Activated T-helper 2 cell treated with anti-CD3 and anti-CD28 coated beads, Interferon-gamma antibody, Interleukin-2, Interleukin-4, amounts not matched to agents 10 μg/mL and 5 μg/mL and 100 μg/mL, durations not matched to agents 14 hours and 24 hours and 36 hours (primary cell): Measurements from ENCODE around the gene NEURL1. TPM values are rescaled to one million over a fixed set of nuclear protein-coding genes. Genes with fewer than 3 reads are reported as not detected.
"Not testable (repeated sequence)": the region's sequence is repeated elsewhere in the genome, so short reads cannot be mapped to it uniquely, and the experiment has no call there.

Source experiments
- DNase-seq: peaks from one replicate; pipeline ENCODE4 v3.0.0; 2021; ENCODE audit warnings: low spot score
- H3K27ac Mint-ChIP-seq: one replicate; pipeline ENCODE4 v1.8.0; 2021; ENCODE audit warnings: mixed read lengths
- H3K27me3 Mint-ChIP-seq: one replicate; pipeline ENCODE4 v1.8.0; 2021; ENCODE audit warnings: low read depth, mixed read lengths
- H3K36me3 Mint-ChIP-seq: one replicate; pipeline ENCODE4 v1.8.0; 2021; ENCODE audit warnings: low read depth, mixed read lengths
- H3K4me1 Mint-ChIP-seq: one replicate; pipeline ENCODE4 v1.8.0; 2021; ENCODE audit warnings: low read depth, mixed read lengths
- H3K4me3 Mint-ChIP-seq: one replicate; pipeline ENCODE4 v1.8.0; 2021; ENCODE audit warnings: low read depth, mild to moderate bottlenecking, moderate library complexity, mixed read lengths
- H3K9me3 Mint-ChIP-seq: one replicate; pipeline ENCODE4 v1.8.0; 2021; ENCODE audit warnings: mixed read lengths
- intact Hi-C: fragments of 100-400 bp; cut with micrococcal nuclease; formaldehyde crosslinking; loops from one replicate; pipeline ENCODE4 v1.15.1; 2023
- total RNA-seq: library from RNA; stranded (reverse); gene quantifications from 2 replicates; pipeline ENCODE4 v1.2.3, GENCODE V29; 2022

The NEURL1 gene
- total RNA-seq, 1 donor from 2014 or later: 2.2 TPM

DNA sequence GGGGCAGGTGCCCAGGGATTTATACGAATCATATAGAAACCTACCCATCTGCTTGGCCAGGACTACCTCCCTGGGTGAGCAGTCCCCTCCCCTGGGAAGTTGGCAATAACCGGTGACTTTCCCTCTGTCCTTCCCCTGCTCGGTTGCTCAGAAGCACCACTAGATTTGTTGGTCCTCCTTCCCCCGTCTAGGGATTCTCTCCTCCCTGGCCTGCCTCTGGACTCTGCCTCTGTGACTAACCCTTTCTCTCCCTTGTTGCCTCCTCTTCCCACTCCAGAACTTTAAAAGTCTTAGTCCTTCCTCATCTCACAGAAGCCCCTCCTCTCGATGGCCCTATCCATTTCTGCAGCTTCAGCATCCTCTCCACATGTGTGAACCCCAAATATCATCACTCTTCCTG lies 24.3 kb upstream of the NEURL1 start:
- H3K27ac Mint-ChIP-seq: no peak overlapping the region
- H3K36me3 Mint-ChIP-seq: peaks cover 3% of the 10 kb centered on the region
- DNase-seq: no peak
- H3K9me3 Mint-ChIP-seq: no peaks in the 10 kb centered on the region
- peaks cover 45% of the 10 kb centered on the region for H3K4me1 Mint-ChIP-seq
- H3K27me3 Mint-ChIP-seq: no peaks in the 10 kb centered on the region
- intact Hi-C loops: no loop called here
- no peak overlapping the region for H3K4me3 Mint-ChIP-seq

DNA sequence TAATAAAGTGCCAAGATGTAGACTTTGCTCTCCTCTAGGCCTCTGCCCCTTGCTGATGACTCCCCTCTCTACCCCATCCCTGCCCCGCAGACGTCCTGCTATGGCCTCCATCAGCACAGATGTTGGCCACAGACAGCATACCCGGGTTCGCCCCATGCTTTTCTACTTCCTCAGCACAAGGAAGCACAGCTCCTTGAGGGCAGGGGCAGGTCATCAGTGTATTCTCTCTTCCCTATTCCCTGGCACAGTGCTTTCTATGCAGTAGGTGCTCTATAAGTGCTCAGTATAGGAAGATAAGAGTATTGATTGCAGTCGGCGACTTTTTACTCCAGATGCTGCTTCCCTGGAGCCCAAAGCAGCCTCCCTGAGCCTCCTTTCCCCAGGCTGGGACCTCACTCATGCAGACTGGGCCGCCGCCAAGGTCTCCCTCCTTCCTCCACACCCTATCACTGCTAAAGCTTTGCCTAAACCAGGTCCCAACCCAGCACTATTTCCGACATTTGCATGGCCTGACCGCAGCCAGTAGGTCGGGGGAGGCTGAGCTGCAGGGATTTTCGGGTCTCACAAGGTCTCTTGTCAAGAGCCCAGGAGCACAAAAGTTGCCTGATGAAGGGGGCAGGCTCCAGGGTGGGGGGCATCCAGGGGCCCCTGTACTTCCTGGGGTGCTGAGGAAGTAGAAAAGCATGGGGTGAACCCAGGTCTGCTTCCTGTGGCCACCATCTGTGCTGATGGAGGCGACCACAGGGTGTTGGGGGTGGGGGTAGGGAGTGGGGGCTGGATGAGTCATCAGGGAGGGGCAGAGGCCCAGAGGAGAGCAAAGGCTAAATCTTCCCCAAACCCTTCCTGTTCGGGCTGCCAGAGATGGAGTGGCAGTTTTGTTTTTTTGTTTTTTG lies 22.5 kb upstream of the NEURL1 start:
- no peaks in the 10 kb centered on the region for H3K9me3 Mint-ChIP-seq
- peaks cover 45% of the 10 kb centered on the region for H3K4me1 Mint-ChIP-seq
- peak overlapping the region; percentile 92 for H3K27ac Mint-ChIP-seq
- peak; percentile 76 for DNase-seq
- intact Hi-C loops: loop anchor here (1.0 kb wide), 1 partner anchor 20 kb away; no protein-coding TSS in a partner anchor
- H3K4me3 Mint-ChIP-seq: peak overlapping the region; percentile 46
- no peaks in the 10 kb centered on the region for H3K27me3 Mint-ChIP-seq
- peaks cover 3% of the 10 kb centered on the region for H3K36me3 Mint-ChIP-seq

DNA sequence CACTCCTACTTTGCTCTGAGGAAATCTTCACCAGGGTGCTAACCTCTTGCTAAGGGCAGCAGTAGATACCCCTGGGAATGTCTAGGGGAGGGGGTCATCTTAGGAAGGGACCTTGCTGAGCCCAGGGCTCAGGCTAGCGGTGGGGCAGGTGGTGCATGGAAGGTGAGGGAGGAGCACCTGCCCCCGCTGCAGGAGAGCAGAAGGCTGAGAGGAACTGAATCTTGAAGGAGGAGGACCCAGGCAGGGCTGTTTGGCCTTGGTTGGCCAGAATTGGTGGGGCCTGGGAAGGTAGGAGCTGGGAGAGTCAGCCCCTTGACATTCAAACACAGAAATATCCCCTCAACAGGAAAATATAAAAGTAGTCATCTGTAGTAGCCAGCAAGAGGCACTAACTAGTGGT lies 21.5 kb upstream of the NEURL1 start:
- Mint-ChIP-seq H3K4me3 (peak overlapping the region; percentile 10), H3K36me3 (peaks cover 3% of the 10 kb centered on the region), H3K9me3 (no peaks in the 10 kb centered on the region), H3K4me1 (peaks cover 42% of the 10 kb centered on the region), H3K27me3 (no peaks in the 10 kb centered on the region), H3K27ac (peak overlapping the region; percentile 92)
- intact Hi-C loops: no loop called here
- no peak for DNase-seq

DNA sequence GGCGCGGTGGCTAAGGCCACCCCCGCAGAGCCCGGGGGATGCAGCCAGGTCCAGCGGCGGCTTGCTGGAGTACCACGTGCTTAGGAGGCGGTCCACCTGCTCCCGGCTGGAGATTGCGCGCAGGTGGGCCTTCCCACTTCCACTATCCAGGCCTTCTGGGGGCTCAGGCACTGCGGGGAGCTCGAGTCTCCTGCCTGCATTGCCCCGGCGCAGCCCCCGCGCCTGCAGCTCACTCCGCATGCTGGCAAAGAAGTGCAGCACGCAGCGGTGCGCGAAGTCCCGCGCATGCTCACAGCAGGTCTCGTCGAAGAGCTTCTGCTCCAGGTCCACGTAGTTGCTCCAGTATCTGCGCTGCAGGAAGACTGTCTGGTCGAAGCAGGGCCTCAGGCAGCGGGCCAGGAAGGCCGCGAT lies 20.2 kb upstream of the NEURL1 start:
- no peak overlapping the region for H3K4me3 Mint-ChIP-seq
- intact Hi-C loops: no loop called here
- H3K36me3 Mint-ChIP-seq: peaks cover 3% of the 10 kb centered on the region
- peaks cover 38% of the 10 kb centered on the region for H3K4me1 Mint-ChIP-seq
- no peaks in the 10 kb centered on the region for H3K27me3 Mint-ChIP-seq
- no peak for DNase-seq
- H3K9me3 Mint-ChIP-seq: no peaks in the 10 kb centered on the region
- no peak overlapping the region for H3K27ac Mint-ChIP-seq

DNA sequence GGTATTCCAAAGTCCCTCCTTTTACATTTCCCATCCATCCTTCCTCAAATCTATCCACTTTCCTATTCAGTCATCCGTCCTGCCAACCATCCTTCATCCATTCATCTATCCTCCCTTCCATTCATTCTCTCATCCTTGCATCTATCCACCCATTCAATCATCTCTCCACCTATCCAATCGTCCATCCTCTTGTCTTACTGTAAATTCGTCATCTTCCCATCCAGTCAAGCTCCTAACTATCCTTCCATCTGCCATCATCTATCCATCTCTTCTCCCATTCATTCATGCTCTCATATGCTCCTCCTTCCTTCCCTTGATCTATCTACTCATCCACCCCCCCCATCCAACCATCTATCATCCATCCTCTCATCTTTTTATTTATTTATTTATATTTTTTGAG lies 19.4 kb upstream of the NEURL1 start:
- H3K9me3 Mint-ChIP-seq: no peaks in the 10 kb centered on the region
- peaks cover 3% of the 10 kb centered on the region for H3K36me3 Mint-ChIP-seq
- no peak for DNase-seq
- intact Hi-C loops: no loop called here
- H3K27ac Mint-ChIP-seq: no peak overlapping the region
- H3K4me1 Mint-ChIP-seq: peaks cover 38% of the 10 kb centered on the region
- H3K27me3 Mint-ChIP-seq: no peaks in the 10 kb centered on the region
- H3K4me3 Mint-ChIP-seq: no peak overlapping the region

DNA sequence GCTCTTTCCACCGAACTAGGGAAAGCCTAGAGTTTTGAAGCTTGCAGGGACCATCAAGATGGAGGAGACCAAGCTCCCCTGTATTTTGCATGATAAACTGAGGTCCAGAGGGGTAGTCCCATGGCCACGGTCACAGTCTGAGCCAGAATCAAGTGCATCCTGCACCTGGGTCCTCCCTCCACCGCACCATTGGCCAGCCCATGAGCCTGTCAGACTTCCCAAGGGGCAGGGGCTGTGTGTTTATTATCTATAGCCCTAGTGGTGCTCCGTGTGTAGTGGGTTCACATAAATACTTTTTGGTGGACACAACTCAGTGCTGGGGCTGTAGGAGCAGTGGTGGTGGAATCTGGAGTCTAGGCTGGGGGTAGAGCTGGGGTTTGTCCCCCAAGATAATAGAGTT lies 18.1 kb upstream of the NEURL1 start:
- Mint-ChIP-seq H3K4me3 (no peak overlapping the region), H3K36me3 (no peaks in the 10 kb centered on the region), H3K27me3 (no peaks in the 10 kb centered on the region), H3K4me1 (peaks cover 29% of the 10 kb centered on the region), H3K27ac (no peak overlapping the region), H3K9me3 (no peaks in the 10 kb centered on the region)
- intact Hi-C loops: no loop called here
- no peak for DNase-seq

DNA sequence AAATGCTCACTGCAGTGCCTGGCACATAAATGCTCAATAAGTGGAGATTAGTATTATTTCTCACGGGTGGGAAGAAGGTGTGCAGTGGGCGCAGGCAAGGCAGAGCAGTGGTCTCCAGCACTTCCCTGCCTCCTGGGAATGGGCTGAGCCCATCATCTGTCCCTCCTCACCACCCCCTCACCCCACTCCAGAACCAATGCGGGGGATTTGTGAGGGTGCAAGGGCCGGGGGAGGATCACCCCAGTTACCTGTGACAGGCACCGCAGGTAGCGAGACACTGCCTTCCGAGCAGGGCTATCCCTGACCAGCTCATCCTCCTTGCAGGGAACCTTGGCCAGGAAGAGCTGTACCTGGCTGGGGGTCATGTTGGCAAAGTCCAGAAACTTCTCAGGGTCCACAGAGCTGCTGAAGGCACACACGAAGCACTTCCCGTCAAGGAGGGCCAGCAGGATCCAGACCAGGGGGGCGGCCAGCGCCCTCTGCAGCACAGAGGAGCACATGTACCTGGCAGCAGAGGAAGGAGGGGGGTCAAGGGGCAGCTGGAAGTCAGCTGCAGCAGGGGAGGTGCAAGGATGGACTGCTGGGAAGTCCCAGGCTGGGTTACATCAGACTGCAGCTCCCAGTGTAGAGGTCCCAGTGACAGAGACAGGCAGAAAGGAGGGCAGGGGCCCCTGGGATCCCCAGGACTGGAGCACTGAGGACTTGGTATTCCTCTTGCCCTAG lies 17.3 kb upstream of the NEURL1 start:
- no peaks in the 10 kb centered on the region for H3K27me3 Mint-ChIP-seq
- H3K4me3 Mint-ChIP-seq: no peak overlapping the region
- H3K4me1 Mint-ChIP-seq: peaks cover 23% of the 10 kb centered on the region
- H3K36me3 Mint-ChIP-seq: no peaks in the 10 kb centered on the region
- no peak for DNase-seq
- no peak overlapping the region for H3K27ac Mint-ChIP-seq
- no peaks in the 10 kb centered on the region for H3K9me3 Mint-ChIP-seq
- intact Hi-C loops: no loop called here

DNA sequence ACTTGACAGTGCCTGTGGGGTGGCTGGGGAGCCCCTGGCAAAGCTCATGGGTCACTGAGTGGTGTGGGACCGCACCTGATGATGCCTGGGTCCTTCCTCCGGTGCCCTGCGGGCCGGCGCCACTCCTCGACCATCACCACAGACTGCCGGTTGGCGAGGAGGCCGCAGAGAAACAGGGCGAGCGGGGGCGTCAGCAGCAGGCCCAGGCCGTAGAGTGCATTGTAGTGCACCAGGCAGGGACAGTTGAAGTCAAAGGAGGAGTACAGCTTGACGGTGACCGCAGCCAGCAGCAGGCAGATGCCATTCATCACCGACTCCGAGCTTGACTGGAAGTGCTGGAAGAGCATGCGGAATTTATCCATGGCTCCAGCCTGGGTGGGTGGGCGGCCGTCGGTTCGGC lies 14.8 kb upstream of the NEURL1 start:
- Mint-ChIP-seq H3K27ac (no peak overlapping the region), H3K27me3 (no peaks in the 10 kb centered on the region)
- intact Hi-C loops: no loop called here

DNA sequence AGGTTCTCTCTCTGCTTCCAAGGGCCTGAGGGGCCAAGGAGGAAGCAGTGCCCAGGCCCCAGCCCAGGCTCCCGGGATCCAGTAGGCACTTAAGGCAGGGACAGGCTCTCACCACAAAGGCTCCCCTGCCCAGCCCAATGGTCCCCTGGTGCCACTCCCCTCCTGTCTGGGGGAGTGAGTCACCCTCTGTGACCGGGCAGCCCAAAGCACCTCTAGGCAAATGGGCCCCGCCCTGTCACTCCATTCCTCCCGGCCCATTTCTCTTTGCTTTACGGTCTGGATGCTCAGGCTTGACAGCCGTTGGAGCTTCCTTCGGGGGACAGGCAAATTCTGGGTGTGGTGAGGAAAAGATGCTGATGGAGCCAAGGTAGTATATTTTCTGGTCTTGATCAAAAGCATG lies 14.4 kb upstream of the NEURL1 start, which contains the start of gene CALHM3:
TSS of gene CALHM3 (minus strand) at position 106 of the 400 bp plus-strand sequence. CDS start 208 bp downstream, outside the sequence.
- H3K4me1 Mint-ChIP-seq: peaks cover 13% of the 10 kb centered on the region
- intact Hi-C loops: no loop called here
- DNase-seq: no peak

More for the DNA sequence above, 14.8 kb upstream of the NEURL1 start:
- Mint-ChIP-seq H3K4me3 (no peak overlapping the region), H3K36me3 (no peaks in the 10 kb centered on the region), H3K9me3 (no peaks in the 10 kb centered on the region), H3K4me1 (peaks cover 16% of the 10 kb centered on the region)
- DNase-seq: no peak

DNA sequence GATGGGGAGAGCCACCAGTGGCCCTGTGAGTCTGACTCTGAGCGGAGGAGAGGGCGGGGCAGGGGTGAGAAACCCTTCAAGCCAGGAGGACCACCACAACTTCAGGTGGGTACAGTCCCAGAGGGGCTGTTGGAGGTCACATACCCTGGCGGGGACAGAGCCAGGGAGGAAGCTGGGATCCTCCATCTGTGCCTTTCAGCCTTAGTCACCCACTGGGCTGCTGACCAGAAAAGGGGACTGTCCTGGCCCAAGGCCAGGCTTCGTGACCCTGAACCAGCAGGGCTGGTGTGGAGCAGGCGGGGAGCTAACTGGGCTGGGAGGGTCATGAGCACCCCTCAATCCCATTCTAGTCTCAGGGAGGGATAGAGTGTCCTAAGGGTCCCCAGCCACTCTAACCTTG lies 13.0 kb upstream of the NEURL1 start:
- Mint-ChIP-seq H3K4me1 (peaks cover 12% of the 10 kb centered on the region), H3K4me3 (no peak overlapping the region), H3K36me3 (no peaks in the 10 kb centered on the region), H3K27me3 (no peaks in the 10 kb centered on the region), H3K9me3 (no peaks in the 10 kb centered on the region), H3K27ac (no peak overlapping the region)
- intact Hi-C loops: no loop called here
- no peak for DNase-seq

More for the DNA sequence above, 14.4 kb upstream of the NEURL1 start, which contains the start of gene CALHM3:
- Mint-ChIP-seq H3K9me3 (no peaks in the 10 kb centered on the region), H3K36me3 (no peaks in the 10 kb centered on the region), H3K27me3 (no peaks in the 10 kb centered on the region), H3K4me3 (no peak within 1 kb of the TSS), H3K27ac (no peak within 1 kb of the TSS)

DNA sequence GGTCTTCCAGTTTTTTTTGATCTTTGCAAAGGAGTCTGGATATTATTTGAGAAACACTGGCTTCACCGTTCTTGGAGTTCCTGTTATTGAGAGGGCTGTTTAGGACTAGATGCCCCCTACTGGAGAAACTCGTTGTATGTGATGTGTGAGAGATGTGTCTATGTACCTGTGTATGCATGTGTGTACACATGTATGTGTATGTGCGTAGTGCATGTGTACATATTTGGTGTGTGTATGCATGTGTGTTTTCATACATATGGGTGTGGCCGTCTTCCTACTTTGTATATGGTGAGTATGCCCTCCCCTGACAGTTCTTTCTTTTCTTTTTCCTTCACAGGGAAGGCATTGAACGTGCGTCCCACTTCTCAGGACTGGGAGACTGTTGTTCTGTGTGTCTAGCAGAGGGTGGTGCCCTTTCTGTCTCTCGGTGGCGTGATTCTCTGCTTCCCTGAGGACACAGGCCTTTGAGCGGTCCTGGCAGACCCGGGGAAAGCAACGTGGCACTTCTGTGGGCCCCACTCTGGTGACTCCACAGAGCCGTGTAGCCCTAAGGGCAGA lies 11.5 kb upstream of the NEURL1 start:
- H3K27me3 Mint-ChIP-seq: peaks cover 2% of the 10 kb centered on the region
- H3K4me3 Mint-ChIP-seq: no peak overlapping the region
- peaks cover 14% of the 10 kb centered on the region for H3K4me1 Mint-ChIP-seq
- no peaks in the 10 kb centered on the region for H3K36me3 Mint-ChIP-seq
- intact Hi-C loops: loop anchor here (2.0 kb wide), 1 partner anchor 29 kb away; the partner anchor contains the start of gene CALHM2
- no peak overlapping the region for H3K27ac Mint-ChIP-seq
- H3K9me3 Mint-ChIP-seq: no peaks in the 10 kb centered on the region
- no peak for DNase-seq

DNA sequence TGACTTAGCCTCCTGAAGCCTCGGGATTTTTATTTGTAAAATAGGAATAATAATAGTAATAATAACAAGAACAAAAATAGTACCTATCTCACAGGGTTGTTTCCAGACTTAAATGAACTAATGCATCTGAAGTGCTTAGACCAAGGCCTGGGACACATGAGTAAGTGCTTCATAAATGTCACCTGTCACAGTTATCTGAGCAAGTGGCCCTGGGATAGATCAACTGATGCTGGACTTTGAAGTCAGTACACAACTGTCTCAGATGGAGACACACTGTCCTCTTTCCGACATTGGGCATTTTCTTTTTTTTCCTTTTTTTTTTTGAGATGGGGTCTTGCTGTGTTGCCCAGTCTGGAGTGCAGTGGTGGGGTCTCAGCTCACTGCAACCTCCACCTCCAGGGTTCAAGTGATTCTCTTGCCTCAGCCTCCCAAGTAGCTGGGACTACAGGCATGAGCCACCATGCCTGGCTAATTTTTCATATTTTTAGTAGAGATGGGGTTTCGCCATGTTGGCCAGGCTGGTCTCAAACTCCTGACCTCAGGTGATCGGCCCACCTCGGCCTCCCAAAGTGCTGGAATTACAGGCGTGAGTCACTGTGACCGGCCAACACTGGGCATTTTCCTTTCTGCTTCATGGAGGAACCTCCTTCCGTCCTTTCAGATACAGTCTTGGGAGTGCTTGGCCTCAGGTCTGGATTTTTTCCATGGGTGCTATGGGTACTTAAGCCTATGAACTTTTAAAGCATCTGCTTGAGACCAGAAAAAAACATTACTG lies 6.7 kb upstream of the NEURL1 start:
- intact Hi-C loops, H3K27ac Mint-ChIP-seq, H3K4me3 Mint-ChIP-seq, H3K9me3 Mint-ChIP-seq, H3K36me3 Mint-ChIP-seq, DNase-seq: not testable (repeated sequence)
- Mint-ChIP-seq H3K27me3 (peaks cover 12% of the 10 kb centered on the region), H3K4me1 (peaks cover 15% of the 10 kb centered on the region)
